K562 (cell line): ENCODE results near the gene PTPN9. TPM values are rescaled to one million over a fixed set of nuclear protein-coding genes. Genes with fewer than 3 reads are reported as not detected.

Source experiments
- AFF4 ChIP-seq: sonication (generic); formaldehyde crosslinking; IDR thresholded peaks from 2 replicates; pipeline ENCODE4 v1.8.0; 2023; ENCODE audit warnings: mild to moderate bottlenecking, missing genetic modification reagents
- DEAF1 ChIP-seq: fragments of 450-650 bp; formaldehyde crosslinking; IDR thresholded peaks from 2 replicates; pipeline ENCODE4 v1.4.0; 2020; ENCODE audit warnings: mild to moderate bottlenecking, moderate library complexity
- ETV1 ChIP-seq: fragments of 450-650 bp; conservative IDR thresholded peaks from 2 replicates; pipeline ENCODE4 v1.6.1; 2016; ENCODE audit warnings: missing genetic modification characterization, control low read depth, low read depth, missing compliant biosample characterization
- FOXJ3 ChIP-seq: sonication (generic); formaldehyde crosslinking; IDR thresholded peaks from 2 replicates; pipeline ENCODE4 v1.4.0; 2020; ENCODE audit warnings: mild to moderate bottlenecking, missing genetic modification reagents
- FOXP1 ChIP-seq: sonication (generic); formaldehyde crosslinking; IDR thresholded peaks from 2 replicates; pipeline ENCODE4 v1.8.0; 2022; ENCODE audit warnings: mild to moderate bottlenecking, missing genetic modification reagents
- GTF2A2 ChIP-seq: IDR thresholded peaks from 2 replicates; pipeline ENCODE4 v1.6.1; 2016; ENCODE audit warnings: mild to moderate bottlenecking, missing genetic modification characterization, missing compliant biosample characterization
- HNRNPLL ChIP-seq: fragments of 200-400 bp; formaldehyde crosslinking; IDR thresholded peaks from 2 replicates; pipeline ENCODE4 v1.6.1; 2017; ENCODE audit warnings: low read length, low read depth, mild to moderate bottlenecking; ENCODE audit not compliant: poor library complexity, severe bottlenecking
- KDM1A ChIP-seq, 2 experiments: fragments of 450-650 bp; IDR thresholded peaks; 2 replicates each; pipeline ENCODE4 v1.6.1; 2016; ENCODE audit warnings: mild to moderate bottlenecking in 2 of 2
- KHSRP ChIP-seq: fragments of 450-650 bp; IDR thresholded peaks from 2 replicates; pipeline ENCODE4 v1.6.1; 2017
- KLF16 ChIP-seq: IDR thresholded peaks from 2 replicates; pipeline ENCODE4 v1.6.1; 2016; ENCODE audit warnings: antibody characterized with exemption
- MAFG ChIP-seq: fragments of 450-650 bp; conservative IDR thresholded peaks from 2 replicates; pipeline ENCODE4 v1.6.1; 2016; ENCODE audit warnings: missing genetic modification characterization, missing compliant biosample characterization
- NFE2 ChIP-seq: IDR thresholded peaks from 2 replicates; pipeline ENCODE4 v1.6.1; 2014; ENCODE audit warnings: antibody characterized with exemption, low read depth
- RCOR1 ChIP-seq, 2 experiments: IDR thresholded peaks; 2 replicates each; pipeline ENCODE4 v1.6.1; 2012; ENCODE audit warnings: low read depth in 2 of 2, low read length in 2 of 2, borderline replicate concordance in 1 of 2, improper control_type of control experiment in 1 of 2
- STAT5A ChIP-seq: IDR thresholded peaks from 2 replicates; pipeline ENCODE4 v1.6.1; 2012; ENCODE audit warnings: low read length, inconsistent platforms, borderline replicate concordance
- TEAD4 ChIP-seq, 2 experiments: sonication (generic) in 1 of 2; formaldehyde crosslinking in 1 of 2; IDR thresholded peaks; 2 replicates each; pipeline versions ENCODE4 v1.6.1 to v1.8.0; 2012 to 2022; ENCODE audit warnings: borderline replicate concordance in 1 of 2, inconsistent platforms in 1 of 2, low read length in 1 of 2, mild to moderate bottlenecking in 1 of 2, missing genetic modification reagents in 1 of 2
- ZFP30 ChIP-seq: fragments of 250-450 bp; sonication (Bioruptor Pico); IDR thresholded peaks from 2 replicates; pipeline ENCODE4 v1.8.0; 2022; ENCODE audit warnings: moderate library complexity, mild to moderate bottlenecking, inconsistent platforms, borderline replicate concordance
- ZNF12 ChIP-seq: sonication (generic); formaldehyde crosslinking; IDR thresholded peaks from 2 replicates; pipeline ENCODE4 v1.4.0; 2020; ENCODE audit warnings: mild to moderate bottlenecking, missing genetic modification reagents
- ZNF239 ChIP-seq: fragments of 250-450 bp; sonication (Bioruptor Pico); IDR thresholded peaks from 2 replicates; pipeline ENCODE4 v1.4.0; 2020; ENCODE audit warnings: mild to moderate bottlenecking
- ZNF316 ChIP-seq: fragments of 450-650 bp; IDR thresholded peaks from 2 replicates; pipeline ENCODE4 v1.6.1; 2016
- ZNF408 ChIP-seq: fragments of 250-450 bp; sonication (Bioruptor Pico); IDR thresholded peaks from 2 replicates; pipeline ENCODE4 v1.4.0; 2020; ENCODE audit warnings: low read depth, mild to moderate bottlenecking, moderate library complexity
- polyA plus RNA-seq, 8 experiments: library from polyadenylated mRNA; depleted of rRNA in 4 of 8; stranded (reverse) in 5 of 8; unstranded in 3 of 8; fragments of >200 nt; fragmentation: Nextera tagmentation in 2 of 8; fragmentation: Illumina TruSeq in 1 of 8; extraction: Ambion mirVana in 2 of 8; extraction: Trizol in 1 of 8; gene quantifications; 2 replicates each; pipeline versions ENCODE4 v1.2.1 to v1.2.3, GENCODE V29; 2011 to 2014; ENCODE audit warnings: inconsistent platforms in 1 of 8, missing spikeins in 1 of 8
- total RNA-seq, 7 experiments: library from RNA; depleted of rRNA in 6 of 7; stranded (reverse); fragments of >200 nt in 6 of 7; fragmentation: Illumina TruSeq in 2 of 7; extraction: Trizol in 2 of 7; gene quantifications; 2 replicates each; pipeline versions ENCODE4 v1.2.1 to v1.2.3, GENCODE V29; 2011 to 2021; ENCODE audit warnings: low replicate concordance in 1 of 7
- TF ChIP-seq, protein P1 (sequence below): fragments of 250-450 bp; sonication (Bioruptor Pico); IDR thresholded peaks from 2 replicates; pipeline ENCODE4 v1.9.0; 2021; ENCODE audit warnings: mild to moderate bottlenecking

Gene PTPN9
- total and polyA plus RNA-seq, 9 of the 15 experiments (the other 6 are each of a cell fraction or from before 2014, with no cell fraction given) = 5.0 to 24.0 (median 14.2) TPM

GRCh38 chr15:75597667-75598341, 18.7 kb upstream of the PTPN9 start (continued):
- TF ChIP-seq KHSRP (no peak), NFE2 (no peak; the same call in 1 of the 2 replicates), ZNF239 (CRISPR knock-in tag) (no peak), TEAD4 (IDR thresholded peaks at IDR 0.05; ENCODE audit: low read length) (0 out of 2 replicates have a peak, but pooled peaks have one; percentile 17), TEAD4 (CRISPR knock-in tag; IDR thresholded peaks at IDR 0.05; ENCODE audit: borderline replicate concordance) (no peak), STAT5A (peak; percentile 66), MAFG (tag) (0 out of 2 replicates have a peak, but pooled peaks have one; percentile 14), ZFP30 (CRISPR knock-in tag) (no peak), ETV1 (no peak), AFF4 (CRISPR knock-in tag) (no peak), FOXJ3 (CRISPR knock-in tag) (no peak), FOXP1 (CRISPR knock-in tag) (no peak), GTF2A2 (no peak), ZNF12 (CRISPR knock-in tag) (no peak), KLF16 (peak; percentile 29; the same call in 1 of the 2 replicates), HNRNPLL (no peak), KDM1A (IDR thresholded peaks at IDR 0.05) (peak; percentile 90 to 93), ZNF408 (CRISPR knock-in tag) (no peak), RCOR1 (IDR thresholded peaks at IDR 0.05; ENCODE audit: borderline replicate concordance in 1 of 2, low read depth in 2 of 2, low read length in 2 of 2) (peak in 1 of 2 experiments; percentile 79; a peak in 2 of 4 replicates), ZNF316 (0 out of 2 replicates have a peak, but pooled peaks have one; percentile 43), DEAF1 (CRISPR knock-in tag) (no peak)
- TF ChIP-seq, protein P1, sequence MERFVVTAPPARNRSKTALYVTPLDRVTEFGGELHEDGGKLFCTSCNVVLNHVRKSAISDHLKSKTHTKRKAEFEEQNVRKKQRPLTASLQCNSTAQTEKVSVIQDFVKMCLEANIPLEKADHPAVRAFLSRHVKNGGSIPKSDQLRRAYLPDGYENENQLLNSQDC = no peak
